A204.1 (cell line): ENCODE measurements around the gene COMTD1.

Source experiments
- FAIRE-seq: peaks from 2 replicates; lab custom pipeline; 2012; peaks lifted over from hg19 to GRCh38; lab: Jason Lieb, UNC

Gene COMTD1

GRCh38 chr10:75235375-75236177 is at the start of gene COMTD1:
Gene COMTD1 (minus strand): TSS chr10:75235957. CDS start chr10:75235928, 29 bp downstream.
- no peak for FAIRE-seq

GRCh38 chr10:75283671-75284470 is 48.1 kb upstream of the COMTD1 start:
- FAIRE-seq, result no peak

GRCh38 chr10:75283078-75283670 is 47.4 kb upstream of the COMTD1 start:
- no peak for FAIRE-seq

GRCh38 chr10:75281974-75282373 is 46.2 kb upstream of the COMTD1 start:
- no peak for FAIRE-seq

GRCh38 chr10:75280236-75280635 is 44.5 kb upstream of the COMTD1 start:
- no peak for FAIRE-seq

GRCh38 chr10:75276069-75276872 is 40.5 kb upstream of the COMTD1 start:
- FAIRE-seq, result no peak

GRCh38 chr10:75272896-75273295 is 37.1 kb upstream of the COMTD1 start:
- no peak for FAIRE-seq

GRCh38 chr10:75272094-75272493 is 36.3 kb upstream of the COMTD1 start:
- no peak for FAIRE-seq

- FAIRE-seq, result no peak
Measured at GRCh38 chr10:75269605-75270004, 33.8 kb upstream of the COMTD1 start.

- FAIRE-seq, result no peak
Measured at GRCh38 chr10:75266945-75267344, 31.2 kb upstream of the COMTD1 start.

- FAIRE-seq, result no peak
Measured at GRCh38 chr10:75265856-75266255, 30.1 kb upstream of the COMTD1 start.

- FAIRE-seq, result no peak
Measured at GRCh38 chr10:75263806-75264205, 28.0 kb upstream of the COMTD1 start.

GRCh38 chr10:75261813-75262705 is 26.3 kb upstream of the COMTD1 start:
- FAIRE-seq, result no peak

GRCh38 chr10:75260990-75261389 is 25.2 kb upstream of the COMTD1 start:
- FAIRE-seq, result no peak

GRCh38 chr10:75254739-75255138 is 19.0 kb upstream of the COMTD1 start:
- no peak for FAIRE-seq

- peak; percentile 27 for FAIRE-seq
Measured at GRCh38 chr10:75253281-75254220, 17.8 kb upstream of the COMTD1 start.

GRCh38 chr10:75250934-75251333 is 15.2 kb upstream of the COMTD1 start:
- FAIRE-seq, result no peak

GRCh38 chr10:75247797-75248196 is 12.0 kb upstream of the COMTD1 start:
- FAIRE-seq, result no peak

- no peak for FAIRE-seq
Measured at GRCh38 chr10:75246506-75246905, 10.7 kb upstream of the COMTD1 start.
